ENCODE results near the gene STXBP1. TPM values are rescaled to one million over a fixed set of nuclear protein-coding genes. Genes with fewer than 3 reads are reported as not detected.

Gene STXBP1
- total and polyA plus RNA-seq, 2 of the 4 experiments (the other 2 are of a cell fraction): 15.8 to 22.6 TPM

- Histone ChIP-seq H2BK120ac (ENCODE audit: low read depth, low read length) (no peak overlapping the region), H2BK5ac (ENCODE audit: low read depth, low read length, poor library complexity, severe bottlenecking) (no peak overlapping the region), H3K23ac (ENCODE audit: low read depth, low read length) (peak overlapping the region; percentile 70; the same call in 1 of the 2 replicates), H3K4me2 (ENCODE audit: low read depth, low read length) (no peak overlapping the region), H4K8ac (ENCODE audit: low read depth in 2 of 2, low read length in 2 of 2) (0 out of 4 replicates have a peak overlapping the region, but pooled peaks of 1 of the 2 experiments have one; percentile 3), H2AFZ (replicated peaks; ENCODE audit: low read length, poor library complexity) (no peak overlapping the region), H3K56ac (ENCODE audit: extremely low read depth, insufficient read depth, low read length) (no peak overlapping the region), H3K4me3 (ENCODE audit: insufficient read depth, low read depth, low read length) (no peak overlapping the region), H3K27ac (ENCODE audit: insufficient read depth, low read length) (peak overlapping the region; percentile 6; the same call in 1 of the 2 replicates), H3K27me3 (ENCODE audit: control insufficient read depth, insufficient read depth, low read length) (no peaks in the 10 kb centered on the region), H3K9me1 (ENCODE audit: insufficient read depth, low read length) (peaks cover 33% of the 10 kb centered on the region), H3K18ac (ENCODE audit: low read depth, low read length) (no peak overlapping the region), H3K36me3 (ENCODE audit: control insufficient read depth, insufficient read depth, low read length) (peaks cover 32% of the 10 kb centered on the region), H2AK5ac (ENCODE audit: low read depth, low read length) (peak overlapping the region; percentile 7; the same call in 1 of the 2 replicates), H4K5ac (ENCODE audit: low read depth, low read length) (no peak overlapping the region), H4K20me1 (ENCODE audit: insufficient read depth, low read length) (peaks cover 63% of the 10 kb centered on the region), H2AK9ac (replicated peaks; ENCODE audit: low read depth, low read length, poor library complexity) (no peak overlapping the region), H2BK20ac (ENCODE audit: low read depth, low read length) (no peak overlapping the region), H3K4ac (ENCODE audit: low read depth, low read length) (no peak overlapping the region), H2BK15ac (ENCODE audit: low read depth, low read length) (no peak overlapping the region), H3K4me1 (ENCODE audit: control insufficient read depth, insufficient read depth, low read length) (peaks cover 39% of the 10 kb centered on the region), H3K9ac (ENCODE audit: low read depth, low read length) (no peak overlapping the region), H4K91ac (ENCODE audit: insufficient read depth, low read depth, low read length) (no peak overlapping the region), H3K79me1 (ENCODE audit: low read depth in 1 of 2, low read length in 2 of 2) (peaks cover 3 to 39% of the 10 kb centered on the region in 2 experiments), H3K9me3 (ENCODE audit: control insufficient read depth, insufficient read depth, low read length) (no peaks in the 10 kb centered on the region), H3K14ac (replicated peaks; ENCODE audit: low read depth, low read length) (no peak overlapping the region)
- intact Hi-C loops (cut with micrococcal nuclease): loop anchor here (5.0 kb wide), 1 partner anchor 63 kb away; no protein-coding TSS in a partner anchor
- DNase-seq (no peak), ATAC-seq (ENCODE audit: low read depth) (no peak)
- CTCF ChIA-PET: no interaction called here
- dilution Hi-C loops (cut with HindIII; ENCODE audit: low sequenced_read_pairs, unreplicated experiment): no loop called here
- POLR2A ChIA-PET (ENCODE audit: unreplicated experiment): interaction anchor here (0.6 to 1.1 kb wide), 3 partner anchors 10 to 487 kb away, joined by 3 to 7 read pairs (median 4); no protein-coding TSS in a partner anchor
- in situ Hi-C loops (cut with MboI; ENCODE audit: low sequenced_read_pairs): no loop called here
- 97% methylated on average over 6 of the region's 11 CpGs; no CpG with 5 or more reads in 1 of the 2 experiments for WGBS, 2 experiments (ENCODE audit: extremely low coverage in 2 of 2, insufficient read length in 1 of 2)
- TF ChIP-seq CEBPB (IDR thresholded peaks at IDR 0.05; ENCODE audit: low read depth, low read length): peak; percentile 97
- no peak for TF ChIP-seq RFX5 (IDR thresholded peaks at IDR 0.05; ENCODE audit: low read depth, low read length)
- BruUV-seq (replicated peaks): no TSS peak
Observed at GRCh38 chr9:127565231-127565630, 46.8 kb upstream of the STXBP1 start.
